K562 (cell line): Measurements from ENCODE around the gene XRRA1.

Experiments used
- CTCF ChIP-seq, 3 experiments: IDR thresholded peaks in 2 of 3; conservative IDR thresholded peaks in 1 of 3; 2 replicates each; pipeline ENCODE4 v1.5.1; 2011 to 2012; ENCODE audit warnings: low read length in 3 of 3, mild to moderate bottlenecking in 3 of 3, control low read depth in 2 of 3, improper control_type of control experiment in 1 of 3, inconsistent platforms in 1 of 3, low read depth in 1 of 3, mixed read lengths in 1 of 3, moderate library complexity in 1 of 3; ENCODE audit not compliant: insufficient read depth in 2 of 3
- EP300 ChIP-seq: IDR thresholded peaks from 2 replicates; pipeline ENCODE4 v1.6.1; 2012; ENCODE audit warnings: low read length, improper control_type of control experiment
- EZH2 ChIP-seq: IDR thresholded peaks from 2 replicates; pipeline ENCODE4 v1.6.1; 2012; ENCODE audit warnings: low read depth, mild to moderate bottlenecking, inconsistent platforms, low read length, borderline replicate concordance
- FOSL1 ChIP-seq: fragments of 200-800 bp; sonication (Bioruptor generic); conservative IDR thresholded peaks from 2 replicates; pipeline ENCODE4 v1.6.1; 2016; ENCODE audit warnings: missing genetic modification characterization, missing compliant biosample characterization
- HMGN3 ChIP-seq: IDR thresholded peaks from 2 replicates; pipeline ENCODE4 v1.6.1; 2011; ENCODE audit warnings: borderline replicate concordance, low read depth, mild to moderate bottlenecking, mixed read lengths, low read length; ENCODE audit not compliant: insufficient read length; ENCODE audit errors: extremely low read depth
- HNRNPLL ChIP-seq: fragments of 200-400 bp; formaldehyde crosslinking; IDR thresholded peaks from 2 replicates; pipeline ENCODE4 v1.6.1; 2017; ENCODE audit warnings: low read length, low read depth, mild to moderate bottlenecking; ENCODE audit not compliant: poor library complexity, severe bottlenecking
- MYC ChIP-seq, 2 experiments: fragments of 250-450 bp in 1 of 2; sonication (Bioruptor Pico) in 1 of 2; IDR thresholded peaks; 2 replicates each; pipeline versions ENCODE4 v1.5.1 to v1.6.1; 2012 to 2021; ENCODE audit warnings: low read depth in 2 of 2, borderline replicate concordance in 1 of 2, improper control_type of control experiment in 1 of 2, low read length in 1 of 2, mild to moderate bottlenecking in 1 of 2, moderate library complexity in 1 of 2
- MYNN ChIP-seq, 2 experiments: sonication (generic); formaldehyde crosslinking in 1 of 2; IDR thresholded peaks; 2 replicates each; pipeline versions ENCODE4 v1.5.0 to v1.6.1; 2016 to 2020; ENCODE audit warnings: antibody characterized with exemption in 1 of 2, missing genetic modification reagents in 1 of 2
- SAFB2 ChIP-seq: fragments of 200-400 bp; formaldehyde crosslinking; IDR thresholded peaks from 2 replicates; pipeline ENCODE4 v1.6.1; 2018; ENCODE audit warnings: borderline replicate concordance, low read length, low read depth, moderate library complexity; ENCODE audit not compliant: severe bottlenecking
- STAT5A ChIP-seq: IDR thresholded peaks from 2 replicates; pipeline ENCODE4 v1.6.1; 2012; ENCODE audit warnings: low read length, inconsistent platforms, borderline replicate concordance
- TCF7 ChIP-seq: sonication (generic); IDR thresholded peaks from 2 replicates; pipeline ENCODE4 v1.6.1; 2016; ENCODE audit warnings: antibody characterized with exemption, borderline replicate concordance
- ZBTB2 ChIP-seq: fragments of 450-650 bp; IDR thresholded peaks from 2 replicates; pipeline ENCODE4 v1.6.1; 2016; ENCODE audit warnings: antibody characterized with exemption
- ZNF431 ChIP-seq: sonication (generic); formaldehyde crosslinking; IDR thresholded peaks from 2 replicates; pipeline ENCODE4 v1.8.0; 2022; ENCODE audit warnings: mild to moderate bottlenecking, missing genetic modification reagents
- ZNF589 ChIP-seq: fragments of 200-800 bp; sonication (Bioruptor generic); IDR thresholded peaks from 2 replicates; pipeline ENCODE4 v1.6.1; 2016; ENCODE audit warnings: low read depth, missing genetic modification characterization, missing compliant biosample characterization

GRCh38 chr11:74933765-74934164 lies 15.1 kb downstream of the XRRA1 start:
- TF ChIP-seq EZH2: no peak
- TF ChIP-seq HNRNPLL: no peak
- TF ChIP-seq CTCF (IDR thresholded peaks at IDR 0.05 in 2 of 3, conservative IDR thresholded peaks at IDR 0.05 in 1 of 3; ENCODE audit: insufficient read depth in 2 of 3, low read depth in 1 of 3, low read length in 3 of 3): no peak
- TF ChIP-seq SAFB2: no peak
- TF ChIP-seq ZBTB2: no peak
- TF ChIP-seq MYC (IDR thresholded peaks at IDR 0.05; ENCODE audit: low read depth, low read length): no peak
- no peak for TF ChIP-seq MYC (CRISPR knock-in tag; IDR thresholded peaks at IDR 0.05; ENCODE audit: borderline replicate concordance, low read depth)
- TF ChIP-seq STAT5A: no peak
- no peak for TF ChIP-seq MYNN (IDR thresholded peaks at IDR 0.05)
- TF ChIP-seq MYNN (CRISPR knock-in tag; IDR thresholded peaks at IDR 0.05): no peak
- no peak for TF ChIP-seq TCF7
- TF ChIP-seq ZNF431: no peak
- no peak for TF ChIP-seq ZNF589 (CRISPR knock-in tag)
- no peak for TF ChIP-seq FOSL1 (tag)
- TF ChIP-seq EP300: no peak
- TF ChIP-seq HMGN3: no peak
